Calu3 (cell line): ENCODE data around the gene UBASH3B. TPM values are rescaled to one million over a fixed set of nuclear protein-coding genes. Genes with fewer than 3 reads are reported as not detected.
"Not testable (repeated sequence)": the region's sequence is repeated elsewhere in the genome, so short reads cannot be mapped to it uniquely, and the experiment has no call there.

Source experiments
- BruUV-seq: library from RNA; stranded (reverse); fragments of 400-500 nt; replicated peaks from 2 replicates; lab custom pipeline; 2021; lab: Mats Ljungman, UMichigan
- CTCF ChIA-PET: fragments of 300-600 bp; sonication (Branson Sonifier 250); formaldehyde crosslinking; loops from one replicate; lab custom pipeline; 2022; ENCODE audit warnings: antibody characterized with exemption; lab: Charles Lee
- DNase-seq: peaks from one replicate; pipeline ENCODE4 v3.0.0; 2022
- H3K27ac Mint-ChIP-seq: one replicate; pipeline ENCODE4 v1.8.0; 2022; ENCODE audit warnings: mixed read lengths; ENCODE audit not compliant: unreplicated experiment
- H3K27me3 Mint-ChIP-seq: one replicate; pipeline ENCODE4 v1.8.0; 2022; ENCODE audit warnings: mixed read lengths; ENCODE audit not compliant: unreplicated experiment
- H3K36me3 Mint-ChIP-seq: one replicate; pipeline ENCODE4 v1.8.0; 2022; ENCODE audit warnings: mild to moderate bottlenecking, moderate library complexity, mixed read lengths; ENCODE audit not compliant: insufficient read depth, unreplicated experiment
- H3K4me1 Mint-ChIP-seq: one replicate; pipeline ENCODE4 v1.8.0; 2022; ENCODE audit warnings: mild to moderate bottlenecking, low read depth, mixed read lengths; ENCODE audit not compliant: unreplicated experiment
- H3K4me3 Mint-ChIP-seq: one replicate; pipeline ENCODE4 v1.8.0; 2022; ENCODE audit warnings: mild to moderate bottlenecking, low read depth, moderate library complexity, mixed read lengths; ENCODE audit not compliant: unreplicated experiment
- H3K9me3 Mint-ChIP-seq: one replicate; pipeline ENCODE4 v1.8.0; 2022; ENCODE audit warnings: low read depth, mixed read lengths; ENCODE audit not compliant: unreplicated experiment
- intact Hi-C: fragments of 100-400 bp; cut with micrococcal nuclease; formaldehyde crosslinking; loops from one replicate; pipeline ENCODE4 v1.10.0; 2022; ENCODE audit not compliant: unreplicated experiment
- total RNA-seq: library from RNA; stranded (reverse); gene quantifications from 2 replicates; pipeline ENCODE4 v1.2.3, GENCODE V29; 2022
- TF ChIP-seq, protein P1 (sequence below): fragments of 200-600 bp; IDR thresholded peaks from one replicate; pipeline ENCODE4 v1.8.0; 2022; ENCODE audit warnings: antibody characterized with exemption; ENCODE audit not compliant: unreplicated experiment

UBASH3B gene
- total RNA-seq, 1 experiment from 2014 or later, result 74.9 TPM

DNA sequence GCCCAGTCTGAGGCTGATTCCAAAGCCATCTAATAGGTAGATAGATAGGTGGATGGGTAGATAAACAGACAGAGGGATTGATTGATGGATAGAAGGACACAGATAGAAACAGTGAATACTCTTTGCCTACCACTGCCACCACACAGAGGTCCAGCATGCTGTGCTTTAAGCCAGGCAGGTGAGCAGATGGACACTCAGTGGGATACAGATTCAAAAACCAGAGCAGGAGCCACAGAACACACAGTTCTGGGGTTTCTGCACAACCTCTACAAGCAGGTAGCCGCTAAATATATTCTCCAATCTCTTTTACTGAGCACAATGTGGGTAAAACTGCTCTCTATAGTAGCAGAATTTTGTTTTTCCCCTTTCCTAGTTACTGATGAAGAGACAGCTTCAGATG lies 206.6 kb downstream of the UBASH3B start:
- intact Hi-C loops, result no loop called here
- Mint-ChIP-seq H3K4me1 (peaks cover 29% of the 10 kb centered on the region), H3K36me3 (no peaks in the 10 kb centered on the region), H3K4me3 (no peak overlapping the region), H3K9me3 (no peaks in the 10 kb centered on the region), H3K27ac (peak overlapping the region; percentile 60), H3K27me3 (no peaks in the 10 kb centered on the region)
- no peak for DNase-seq
- CTCF ChIA-PET, result interaction anchor here (0.9 to 1.5 kb wide), 3 partner anchors 159 to 192 kb away, joined by 3 to 4 read pairs (median 3); no protein-coding TSS in a partner anchor
- TF ChIP-seq, protein P1, sequence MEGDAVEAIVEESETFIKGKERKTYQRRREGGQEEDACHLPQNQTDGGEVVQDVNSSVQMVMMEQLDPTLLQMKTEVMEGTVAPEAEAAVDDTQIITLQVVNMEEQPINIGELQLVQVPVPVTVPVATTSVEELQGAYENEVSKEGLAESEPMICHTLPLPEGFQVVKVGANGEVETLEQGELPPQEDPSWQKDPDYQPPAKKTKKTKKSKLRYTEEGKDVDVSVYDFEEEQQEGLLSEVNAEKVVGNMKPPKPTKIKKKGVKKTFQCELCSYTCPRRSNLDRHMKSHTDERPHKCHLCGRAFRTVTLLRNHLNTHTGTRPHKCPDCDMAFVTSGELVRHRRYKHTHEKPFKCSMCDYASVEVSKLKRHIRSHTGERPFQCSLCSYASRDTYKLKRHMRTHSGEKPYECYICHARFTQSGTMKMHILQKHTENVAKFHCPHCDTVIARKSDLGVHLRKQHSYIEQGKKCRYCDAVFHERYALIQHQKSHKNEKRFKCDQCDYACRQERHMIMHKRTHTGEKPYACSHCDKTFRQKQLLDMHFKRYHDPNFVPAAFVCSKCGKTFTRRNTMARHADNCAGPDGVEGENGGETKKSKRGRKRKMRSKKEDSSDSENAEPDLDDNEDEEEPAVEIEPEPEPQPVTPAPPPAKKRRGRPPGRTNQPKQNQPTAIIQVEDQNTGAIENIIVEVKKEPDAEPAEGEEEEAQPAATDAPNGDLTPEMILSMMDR, result no peak
- no TSS peak for BruUV-seq

DNA sequence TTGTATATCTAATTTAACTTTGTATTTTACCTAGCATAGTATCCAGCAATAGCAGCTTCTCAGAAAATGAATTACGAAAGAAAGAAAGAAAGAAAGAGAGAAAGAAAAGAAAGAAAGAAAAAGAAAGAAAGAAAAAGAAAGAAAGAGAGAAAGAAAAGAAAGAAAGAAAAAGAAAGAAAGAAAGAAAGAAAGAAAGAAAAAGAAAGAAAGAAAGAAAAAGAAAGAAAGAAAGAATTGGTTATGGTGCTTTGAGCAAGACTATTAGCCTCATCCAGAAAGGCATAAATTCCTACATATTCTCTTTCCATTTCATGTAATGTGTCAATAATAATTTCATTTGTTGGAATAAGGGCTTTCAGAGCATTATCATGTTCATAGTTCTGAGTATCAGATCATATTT lies 207.6 kb downstream of the UBASH3B start:
- not testable (repeated sequence) for H3K9me3 Mint-ChIP-seq, H3K27ac Mint-ChIP-seq, BruUV-seq, H3K27me3 Mint-ChIP-seq, H3K4me3 Mint-ChIP-seq, DNase-seq, H3K36me3 Mint-ChIP-seq
- CTCF ChIA-PET, result interaction anchor here (0.7 to 1.7 kb wide), 4 partner anchors 158 to 749 kb away, joined by 3 to 15 read pairs (median 8); no protein-coding TSS in a partner anchor
- H3K4me1 Mint-ChIP-seq, result peaks cover 29% of the 10 kb centered on the region
- intact Hi-C loops, result loop anchor here (1.0 kb wide), 1 partner anchor 160 kb away; no protein-coding TSS in a partner anchor

DNA sequence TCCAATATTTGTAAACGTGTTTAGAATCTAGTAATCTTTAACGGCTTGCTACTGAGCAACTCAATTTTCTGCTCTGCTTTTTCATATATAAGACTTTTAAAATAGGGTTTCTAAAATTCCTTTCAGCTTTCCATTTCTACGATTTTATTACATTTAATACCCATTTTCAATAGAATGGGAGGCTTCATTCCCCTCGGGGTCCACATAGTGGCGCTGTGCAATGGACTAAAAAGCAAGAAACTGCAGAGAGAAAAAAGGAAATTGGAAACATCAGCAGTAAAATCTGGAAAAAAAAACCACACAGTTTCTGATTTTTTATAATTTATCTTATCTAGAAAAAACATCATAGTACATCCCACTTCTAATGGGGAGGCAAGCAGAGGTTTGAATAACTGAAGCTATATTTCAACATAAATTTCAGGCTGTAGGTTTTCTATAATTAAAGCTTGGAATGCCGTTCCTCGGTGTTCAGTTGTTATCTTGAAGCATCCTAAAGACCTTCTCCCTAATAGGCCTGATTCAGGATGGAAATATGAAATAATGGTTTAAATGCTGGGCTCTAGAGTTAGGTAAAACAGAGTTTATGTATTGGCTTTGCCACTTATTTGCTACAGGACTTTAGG lies 208.3 kb downstream of the UBASH3B start:
- BruUV-seq, result no TSS peak
- intact Hi-C loops, result loop anchor here (1.0 kb wide), 1 partner anchor 159 kb away; no protein-coding TSS in a partner anchor
- Mint-ChIP-seq H3K27ac (no peak overlapping the region), H3K36me3 (no peaks in the 10 kb centered on the region), H3K4me3 (no peak overlapping the region), H3K4me1 (peaks cover 29% of the 10 kb centered on the region), H3K9me3 (no peaks in the 10 kb centered on the region), H3K27me3 (no peaks in the 10 kb centered on the region)
- CTCF ChIA-PET, result interaction anchor here (0.7 to 1.7 kb wide), 3 partner anchors 157 to 199 kb away, joined by 3 to 15 read pairs (median 12); no protein-coding TSS in a partner anchor
- DNase-seq, result peak; percentile 37
- TF ChIP-seq, protein P1, result peak; percentile 51

Other genes starting within 250 kb of the UBASH3B start
- not detected in 2 replicates for gene CRTAM, start 182.8 kb downstream of the UBASH3B start, total RNA-seq
- 2.7 and 3.5 TPM in 2 replicates for gene JHY, start 227.0 kb downstream of the UBASH3B start, total RNA-seq